ENCODE measurements around the gene OR2B6.

Gene OR2B6

GRCh38 chr6:27994616-27995015 is 37.6 kb downstream of the OR2B6 start:
- in situ Hi-C loops (cut with HindIII; ENCODE audit: low sequenced_read_pairs) = no loop called here

- in situ Hi-C loops (cut with HindIII; ENCODE audit: low sequenced_read_pairs) = no loop called here
Observed at GRCh38 chr6:28000351-28001045, 43.5 kb downstream of the OR2B6 start.

- in situ Hi-C loops (cut with HindIII; ENCODE audit: low sequenced_read_pairs) = no loop called here
Observed at GRCh38 chr6:28001351-28001750, 44.3 kb downstream of the OR2B6 start.

GRCh38 chr6:28001751-28002150 is 44.7 kb downstream of the OR2B6 start:
- in situ Hi-C loops (cut with HindIII; ENCODE audit: low sequenced_read_pairs) = no loop called here

GRCh38 chr6:28002161-28002560 is 45.1 kb downstream of the OR2B6 start:
- in situ Hi-C loops (cut with HindIII; ENCODE audit: low sequenced_read_pairs) = no loop called here

- in situ Hi-C loops (cut with HindIII; ENCODE audit: low sequenced_read_pairs) = no loop called here
Observed at GRCh38 chr6:28003059-28003458, 46.0 kb downstream of the OR2B6 start.

GRCh38 chr6:28003661-28004060 is 46.6 kb downstream of the OR2B6 start:
- in situ Hi-C loops (cut with HindIII; ENCODE audit: low sequenced_read_pairs) = no loop called here

GRCh38 chr6:28004350-28005151 is 47.5 kb downstream of the OR2B6 start:
- in situ Hi-C loops (cut with HindIII; ENCODE audit: low sequenced_read_pairs) = no loop called here

- in situ Hi-C loops (cut with HindIII; ENCODE audit: low sequenced_read_pairs) = no loop called here
Observed at GRCh38 chr6:28005152-28005890, 48.3 kb downstream of the OR2B6 start.

- in situ Hi-C loops (cut with HindIII; ENCODE audit: low sequenced_read_pairs) = no loop called here
Observed at GRCh38 chr6:28005975-28006374, 48.9 kb downstream of the OR2B6 start.
